Psoas muscle (tissue), 8 donors: Measurements from ENCODE around the gene AHCY. TPM values are rescaled to one million over a fixed set of nuclear protein-coding genes. Genes with fewer than 3 reads are reported as not detected.

Source experiments
- ATAC-seq, 4 donors: fragments of 200-7000 bp; cut with Tn5 transposase; one replicate each; pipeline ENCODE4 v1.9.1; 2020; ENCODE audit warnings: moderate library complexity in 3 of 4, mild to moderate bottlenecking in 2 of 4
- DNase-seq, 2 donors: peaks; one replicate each; pipeline ENCODE4 v3.0.0-alpha.2; 2020
- H3K27ac ChIP-seq: fragments of 200-600 bp; one replicate; pipeline ENCODE4 v1.8.0; 2022
- H3K27me3 ChIP-seq, 3 donors: fragments of 200-600 bp in 1 of 3; one replicate each; pipeline versions ENCODE4 v1.6.1 to v1.8.0; 2013 to 2022; ENCODE audit warnings: low read length in 2 of 3, mild to moderate bottlenecking in 2 of 3, moderate library complexity in 1 of 3; ENCODE audit not compliant: insufficient read depth in 3 of 3
- H3K36me3 ChIP-seq, 2 donors: fragments of 200-600 bp in 1 of 2; one replicate each; pipeline versions ENCODE4 v1.6.1 to v1.8.0; 2013 to 2022; ENCODE audit warnings: low read depth in 1 of 2, mild to moderate bottlenecking in 1 of 2, moderate library complexity in 1 of 2; ENCODE audit not compliant: insufficient read depth in 1 of 2
- H3K4me1 ChIP-seq: fragments of 200-600 bp; one replicate; pipeline ENCODE4 v1.8.0; 2022
- H3K4me3 ChIP-seq: fragments of 200-600 bp; one replicate; pipeline ENCODE4 v1.8.0; 2022; ENCODE audit warnings: mild to moderate bottlenecking
- H3K9me3 ChIP-seq: fragments of 200-600 bp; one replicate; pipeline ENCODE4 v1.8.0; 2022
- WGBS, 3 donors: extraction: QIAGEN DNeasy Blood & Tissue Kit; methylation state at CpG; one replicate each; pipeline versions ENCODE4 v1.1.6 to v1.1.7; 2013; 5-methylcytosine and 5-hydroxymethylcytosine counted together
- intact Hi-C, 2 donors: fragments of 100-400 bp; cut with DNase I; formaldehyde crosslinking; loops; one replicate each; pipeline versions ENCODE4 v1.11.0 to v1.14.2; 2022
- polyA plus RNA-seq, 3 donors: library from polyadenylated mRNA; stranded (reverse); fragments of 200-250 nt; gene quantifications; one replicate each; pipeline ENCODE4 v1.2.3, GENCODE V29; 2013
- total RNA-seq, 4 donors: library from RNA; stranded (reverse); fragmentation: NEBNext Ultra II Directional in 2 of 4; extraction: Animal tissue kit (Norgen Biotek cat#: 25700) in 2 of 4; gene quantifications; one replicate each; pipeline versions ENCODE4 v1.2.1 to v1.2.4, GENCODE V29; 2021 to 2023
- TF ChIP-seq, protein P1 (sequence below): fragments of 200-600 bp; IDR thresholded peaks from one replicate; pipeline ENCODE4 v1.8.0; 2022; ENCODE audit warnings: antibody characterized with exemption
- donor health status: healthy with polysubstance abuse.
- donor health status: DM: no; HTN: no; CAD: no; lungs with moderate emphysema.
- donor health status: Bipolar disorder and iron deficiency.
- donor health status: healthy.
- donor health status: DM: yes; HTN: yes; CAD: no.
- donor health status: DM: no; HTN: no; CAD: no.
- donor health status: DM: no; HTN: no; CAD: no.
- donor health status: DM: yes; HTN: yes; CAD: no.

Gene AHCY
- total and polyA plus RNA-seq, 7 donors: 56.2 to 128 (median 89.6) TPM

DNA sequence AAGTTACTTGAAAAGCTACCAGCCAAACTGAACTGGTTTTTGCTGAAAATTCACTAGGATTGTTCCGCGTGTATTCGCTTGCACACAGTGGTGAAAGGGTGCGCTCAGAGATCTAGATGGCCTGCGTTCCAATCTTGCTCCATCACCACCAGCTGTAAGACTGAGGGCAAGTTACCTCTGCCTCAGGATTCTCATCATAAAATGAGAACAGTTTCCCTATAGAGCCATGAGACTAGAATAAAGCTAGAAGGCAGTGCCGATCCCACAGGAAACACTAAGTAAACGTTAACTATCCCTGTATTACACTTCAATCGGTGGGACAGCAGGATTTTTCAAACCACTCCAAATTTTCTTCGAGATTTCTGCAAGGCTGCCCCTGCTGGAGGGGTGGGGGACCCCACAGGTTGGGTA lies 838 bp downstream of the AHCY start:
- DNase-seq: no peak
- ATAC-seq: peak in 1 of 4 donors; percentile 15
- Histone ChIP-seq H3K9me3 (no peaks in the 10 kb centered on the region), H3K27me3 (no peaks in the 10 kb centered on the region), H3K27ac (peak overlapping the region; percentile 96), H3K36me3 (no peaks in the 10 kb centered on the region), H3K4me1 (peaks cover 14% of the 10 kb centered on the region), H3K4me3 (peak overlapping the region; percentile 80)
- TF ChIP-seq, protein P1, sequence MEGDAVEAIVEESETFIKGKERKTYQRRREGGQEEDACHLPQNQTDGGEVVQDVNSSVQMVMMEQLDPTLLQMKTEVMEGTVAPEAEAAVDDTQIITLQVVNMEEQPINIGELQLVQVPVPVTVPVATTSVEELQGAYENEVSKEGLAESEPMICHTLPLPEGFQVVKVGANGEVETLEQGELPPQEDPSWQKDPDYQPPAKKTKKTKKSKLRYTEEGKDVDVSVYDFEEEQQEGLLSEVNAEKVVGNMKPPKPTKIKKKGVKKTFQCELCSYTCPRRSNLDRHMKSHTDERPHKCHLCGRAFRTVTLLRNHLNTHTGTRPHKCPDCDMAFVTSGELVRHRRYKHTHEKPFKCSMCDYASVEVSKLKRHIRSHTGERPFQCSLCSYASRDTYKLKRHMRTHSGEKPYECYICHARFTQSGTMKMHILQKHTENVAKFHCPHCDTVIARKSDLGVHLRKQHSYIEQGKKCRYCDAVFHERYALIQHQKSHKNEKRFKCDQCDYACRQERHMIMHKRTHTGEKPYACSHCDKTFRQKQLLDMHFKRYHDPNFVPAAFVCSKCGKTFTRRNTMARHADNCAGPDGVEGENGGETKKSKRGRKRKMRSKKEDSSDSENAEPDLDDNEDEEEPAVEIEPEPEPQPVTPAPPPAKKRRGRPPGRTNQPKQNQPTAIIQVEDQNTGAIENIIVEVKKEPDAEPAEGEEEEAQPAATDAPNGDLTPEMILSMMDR: no peak
- WGBS, 3 donors: 25 to 28% (median 26%) methylated on average over 9 of the region's 9 CpGs
- intact Hi-C loops: no loop called here

DNA sequence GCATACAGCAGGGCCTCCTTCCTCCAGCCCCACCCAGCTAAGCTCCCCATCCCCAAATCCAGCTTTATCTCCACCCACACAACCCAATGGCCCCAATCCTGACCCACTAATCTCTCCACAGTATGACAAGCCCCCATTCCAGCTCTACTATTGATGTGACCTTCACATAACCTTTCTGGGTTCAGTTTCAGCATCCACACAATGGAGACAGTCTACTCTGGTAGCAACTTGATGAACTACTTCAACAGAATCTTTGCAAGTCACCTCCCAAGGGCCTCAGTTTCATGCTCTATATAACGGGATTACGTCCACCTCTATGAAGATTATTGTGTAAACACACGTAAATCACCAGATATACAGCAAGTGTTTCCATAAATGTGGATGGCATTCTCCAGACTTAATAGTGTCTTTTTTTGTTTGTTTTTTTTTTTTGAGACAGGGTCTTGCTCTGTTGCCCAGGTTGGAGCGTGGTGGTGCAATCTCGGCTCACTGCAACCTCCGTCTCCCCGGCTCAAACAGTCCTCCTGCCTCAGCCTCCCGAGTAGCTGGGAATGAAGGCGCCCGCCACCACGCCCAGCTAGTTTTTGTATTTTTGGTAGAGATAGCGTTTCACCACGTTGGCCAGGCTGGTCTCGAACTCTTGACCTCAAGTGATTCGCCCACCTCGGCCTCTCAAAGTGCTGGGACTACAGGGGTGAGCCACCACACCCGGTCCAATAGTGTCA lies 1.4 kb downstream of the AHCY start:
- no peak for ATAC-seq
- no peaks in the 10 kb centered on the region for H3K9me3 ChIP-seq
- no peak for DNase-seq
- no peaks in the 10 kb centered on the region for H3K27me3 ChIP-seq
- peaks cover 14% of the 10 kb centered on the region for H3K4me1 ChIP-seq
- H3K36me3 ChIP-seq: no peaks in the 10 kb centered on the region
- intact Hi-C loops: no loop called here
- H3K4me3 ChIP-seq: peak overlapping the region; percentile 80
- H3K27ac ChIP-seq: peak overlapping the region; percentile 96
- TF ChIP-seq, protein P1: no peak
- 89 to 90% (median 90%) methylated on average over 17 of the region's 17 CpGs for WGBS, 3 donors

DNA sequence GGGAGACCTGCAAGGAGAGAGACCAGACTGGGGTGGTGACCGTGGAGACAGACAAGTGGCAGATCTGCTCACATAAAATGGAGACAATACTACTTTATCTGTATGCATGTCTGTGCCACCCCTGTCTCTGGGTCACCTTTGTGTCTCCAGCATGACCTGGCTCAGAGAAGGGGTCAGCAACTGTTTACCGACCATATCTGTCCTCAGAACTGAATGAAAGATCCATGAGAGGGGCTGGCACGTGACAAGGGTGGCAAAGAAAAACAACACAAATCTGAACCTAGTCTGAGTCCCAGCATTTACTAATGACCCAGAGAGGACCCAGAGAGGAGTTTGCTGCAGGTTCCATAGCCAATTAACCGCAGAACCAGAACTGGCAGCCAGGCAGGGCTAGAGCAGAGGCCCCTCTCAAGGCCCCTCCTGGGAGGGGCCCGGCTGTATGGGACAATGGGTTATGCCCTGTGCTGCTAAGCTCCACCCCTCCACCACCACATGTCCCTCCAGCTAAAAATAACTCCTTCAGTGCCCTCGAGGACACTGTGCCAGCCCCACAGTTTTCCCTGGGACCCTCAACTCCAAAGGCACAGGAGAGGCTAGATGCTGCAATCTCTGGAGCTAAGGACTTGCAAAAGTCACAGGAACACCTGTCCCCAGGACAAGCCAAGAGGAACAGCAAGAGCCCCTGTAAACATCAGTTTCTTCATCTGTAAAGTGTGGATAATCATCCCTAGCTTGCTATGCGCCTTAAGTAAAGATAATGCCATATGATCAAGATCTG lies 2.2 kb downstream of the AHCY start:
- 47 to 52% (median 47%) methylated on average over 7 of the region's 7 CpGs for WGBS, 3 donors
- intact Hi-C loops: no loop called here
- no peak for ATAC-seq
- TF ChIP-seq, protein P1: no peak
- Histone ChIP-seq H3K9me3 (no peaks in the 10 kb centered on the region), H3K27me3 (no peaks in the 10 kb centered on the region), H3K4me1 (peaks cover 14% of the 10 kb centered on the region), H3K4me3 (peak overlapping the region; percentile 80), H3K27ac (no peak overlapping the region), H3K36me3 (no peaks in the 10 kb centered on the region)
- no peak for DNase-seq

DNA sequence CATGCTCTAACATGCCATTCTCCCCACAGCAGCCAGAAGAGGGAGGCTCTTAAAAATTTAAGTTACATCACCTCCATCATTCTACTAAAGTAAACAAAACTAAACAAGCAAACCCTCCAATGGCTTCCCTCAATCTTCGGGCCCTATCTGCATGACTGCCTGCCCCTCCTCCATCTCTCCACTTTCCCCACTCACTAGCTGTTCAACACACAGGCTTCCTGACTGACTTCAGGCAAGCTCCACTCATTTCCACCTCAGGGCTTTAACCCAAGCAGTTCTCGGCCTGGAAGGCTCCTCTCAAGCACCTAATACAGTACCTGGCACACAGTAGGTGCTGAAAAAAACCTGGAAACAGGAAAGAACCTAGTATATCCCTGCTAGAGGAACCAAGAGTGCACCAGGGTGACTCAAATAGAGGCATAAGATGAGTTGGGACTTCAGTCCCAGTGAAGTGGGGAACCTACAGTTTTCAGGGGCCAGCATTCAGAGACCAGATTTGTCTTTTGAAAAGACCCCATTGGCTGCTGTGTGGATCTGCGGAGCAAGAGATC lies 2.8 kb downstream of the AHCY start:
- H3K27me3 ChIP-seq: no peaks in the 10 kb centered on the region
- peak overlapping the region; percentile 80 for H3K4me3 ChIP-seq
- H3K9me3 ChIP-seq: no peaks in the 10 kb centered on the region
- TF ChIP-seq, protein P1: no peak
- intact Hi-C loops: no loop called here
- ATAC-seq (no peak), DNase-seq (no peak)
- peaks cover 0 to 3% of the 10 kb centered on the region in 2 donors for H3K36me3 ChIP-seq
- WGBS, 3 donors: 87 to 96% (median 89%) methylated on average over 3 of the region's 3 CpGs
- H3K4me1 ChIP-seq: peaks cover 14% of the 10 kb centered on the region
- H3K27ac ChIP-seq: no peak overlapping the region
